CD4-positive, alpha-beta T cell treated with Interleukin-17A for 4 hours (primary cell): Measurements from ENCODE around the gene SPOCK2.

ENCODE experiments used
- DNase-seq: peaks from one replicate; pipeline ENCODE4 v3.0.0-alpha.2; 2020; ENCODE audit warnings: mixed read lengths

The SPOCK2 gene

DNA sequence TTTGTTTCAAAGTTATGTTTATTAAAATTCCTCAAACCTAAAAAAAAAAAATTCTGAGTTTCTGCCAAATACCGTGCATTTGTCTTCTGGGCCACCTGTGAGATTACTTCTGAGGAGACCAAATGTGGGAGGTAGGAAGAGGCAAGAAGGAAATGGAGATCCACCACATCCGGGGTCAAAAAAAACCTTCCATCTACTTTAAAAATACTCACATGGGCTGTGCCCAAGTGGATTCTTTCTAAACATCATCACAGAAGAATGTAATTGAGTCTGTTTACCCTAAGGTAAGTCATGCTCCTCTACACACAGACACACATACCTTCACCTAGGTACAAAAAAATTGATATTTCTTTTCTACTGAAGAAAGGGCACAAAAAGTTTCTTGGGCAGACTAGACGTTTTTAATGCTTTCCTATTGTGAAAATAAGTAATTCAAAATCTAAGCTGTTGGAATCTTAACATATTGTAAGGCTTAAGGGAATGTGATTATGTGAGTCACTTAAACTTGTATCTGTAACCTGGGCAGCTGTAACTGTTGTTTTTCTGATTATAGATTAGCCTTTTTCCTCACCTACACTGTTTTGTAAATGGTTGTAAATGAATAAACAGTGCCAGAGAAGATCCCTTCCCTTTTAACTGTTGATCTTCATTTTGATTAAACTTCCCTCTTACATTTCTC, 19.1 kb upstream of the SPOCK2 start:
- DNase-seq, result peak; percentile 40

DNA sequence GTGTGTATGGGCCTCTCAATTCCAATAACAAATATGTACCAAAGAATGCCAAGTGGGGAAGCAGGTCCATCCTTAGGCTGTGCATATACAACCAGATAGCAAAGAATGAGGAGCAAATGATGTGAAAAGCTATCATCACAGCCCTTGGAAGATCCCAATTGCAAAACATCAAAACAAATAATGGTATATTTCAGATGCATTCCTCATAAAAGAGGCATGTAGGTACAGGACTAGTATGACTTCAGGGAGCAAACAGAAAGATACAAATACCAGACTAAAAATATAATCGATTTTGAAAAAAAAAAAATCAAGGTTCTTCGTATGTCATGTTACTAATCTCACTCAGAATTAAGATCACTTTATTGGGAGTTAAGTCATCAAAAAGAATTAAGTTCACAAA, 18.5 kb upstream of the SPOCK2 start:
- DNase-seq, result no peak

DNA sequence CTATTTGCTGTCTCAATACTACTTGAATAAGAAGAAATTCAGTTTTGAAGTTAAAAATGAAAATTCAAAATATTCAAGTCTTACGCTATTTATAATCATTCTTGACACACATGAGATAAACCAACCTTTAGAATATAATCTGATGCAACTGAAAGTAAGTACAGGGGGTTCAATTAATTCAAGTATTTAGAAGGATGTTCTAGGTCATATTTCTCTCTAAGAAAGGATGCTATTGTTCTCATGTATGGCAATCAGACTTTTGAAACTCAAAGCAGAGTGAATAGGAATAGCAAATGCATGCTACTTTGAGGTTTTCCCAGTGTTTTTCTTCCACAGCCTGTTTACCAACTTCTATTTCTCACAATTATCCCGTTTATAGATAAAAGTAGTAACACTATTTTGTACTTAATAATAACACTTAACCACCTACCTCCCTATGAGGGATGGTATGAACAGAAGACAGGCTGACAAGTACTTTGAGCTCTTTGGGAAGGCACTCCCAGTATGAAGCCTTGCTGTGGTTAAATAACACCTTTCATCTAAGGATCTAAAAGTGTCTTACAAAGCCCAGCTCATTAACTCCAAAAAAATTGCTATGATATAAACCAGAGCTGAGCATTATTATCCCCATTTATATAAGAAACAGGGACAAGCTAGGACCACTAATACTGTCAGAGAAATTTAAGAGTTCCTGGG, 18.0 kb upstream of the SPOCK2 start:
- DNase-seq, result no peak

DNA sequence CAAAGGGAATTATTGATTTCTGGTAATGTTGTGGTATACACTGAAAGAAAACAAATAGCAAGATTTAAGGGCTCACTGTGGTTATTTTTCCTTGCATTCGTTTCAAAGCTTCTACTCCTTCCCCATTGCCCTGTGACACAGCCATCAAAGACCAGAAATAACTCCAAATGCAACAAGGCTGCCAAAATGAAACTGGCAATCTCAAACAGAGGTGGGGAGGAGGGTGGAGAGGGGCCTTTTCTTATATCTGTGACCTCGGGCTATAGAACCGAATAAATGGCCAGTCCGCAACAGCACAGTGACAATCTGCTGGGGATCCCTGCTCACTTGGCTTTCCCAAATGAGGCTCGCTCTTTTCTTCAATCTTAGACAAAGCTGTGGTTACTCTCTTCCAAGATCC, 17.4 kb upstream of the SPOCK2 start:
- no peak for DNase-seq

DNA sequence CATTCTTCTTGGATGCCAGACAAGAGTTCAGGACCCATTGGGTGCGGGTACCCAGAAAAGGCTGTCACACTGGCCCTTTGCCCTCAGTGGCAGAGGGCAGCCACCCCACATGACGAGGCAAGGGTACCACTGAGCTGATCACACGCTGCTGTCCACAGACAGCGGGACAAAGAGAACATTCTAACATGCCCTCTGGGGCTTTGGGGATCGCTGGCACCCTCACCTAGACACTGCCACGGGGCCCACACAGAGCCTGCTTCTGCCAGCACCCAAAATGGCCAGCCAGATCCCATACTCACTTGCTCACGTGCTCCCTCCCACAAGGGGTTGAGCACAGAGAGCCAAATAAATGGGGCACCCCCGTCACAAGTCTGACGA, 16.7 kb upstream of the SPOCK2 start:
- DNase-seq, result no peak

DNA sequence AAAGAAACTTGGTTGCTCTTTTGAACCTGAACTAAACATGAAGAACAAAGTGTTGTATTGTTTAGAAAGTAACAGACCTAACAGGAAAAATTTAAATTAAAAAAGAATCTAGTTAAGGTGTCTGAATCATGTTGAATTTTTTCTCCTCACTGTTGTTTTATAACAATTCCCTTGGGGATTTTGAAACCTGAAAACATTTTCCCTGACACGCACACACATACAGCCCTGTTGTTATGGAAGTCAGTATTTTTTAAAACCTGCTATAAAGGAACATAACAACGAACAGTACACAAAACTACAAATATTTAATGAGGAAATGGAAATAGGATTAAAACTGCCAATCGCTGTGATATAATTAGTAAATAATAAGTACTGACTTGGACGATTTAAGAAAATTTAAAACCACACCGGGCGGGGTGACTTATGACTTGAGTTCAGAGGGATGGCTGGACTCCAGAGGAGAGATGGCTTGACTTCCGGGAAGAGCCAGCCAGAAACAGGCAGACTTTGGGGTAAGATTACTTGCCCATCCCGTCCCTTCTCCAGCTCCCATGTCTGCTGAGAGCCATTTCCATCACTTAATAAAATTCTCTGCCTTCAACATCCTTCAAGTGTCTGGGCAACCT, 16.2 kb upstream of the SPOCK2 start:
- DNase-seq, result no peak

DNA sequence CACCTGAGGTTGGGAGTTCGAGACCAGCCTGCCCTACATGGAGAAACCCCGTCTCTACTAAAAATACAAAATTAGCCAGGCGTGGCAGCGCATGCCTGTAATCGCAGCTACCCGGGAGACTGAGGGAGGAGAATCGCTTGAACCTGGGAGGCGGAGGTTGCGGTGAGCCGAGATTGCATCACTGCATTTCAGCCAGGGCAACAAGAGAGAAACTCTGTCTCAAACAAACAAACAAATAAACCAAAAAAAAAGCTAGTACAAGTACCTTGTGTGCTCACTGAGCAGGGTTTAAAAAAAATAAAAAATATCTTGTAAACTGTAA, 11.2 kb upstream of the SPOCK2 start:
- no peak for DNase-seq

DNA sequence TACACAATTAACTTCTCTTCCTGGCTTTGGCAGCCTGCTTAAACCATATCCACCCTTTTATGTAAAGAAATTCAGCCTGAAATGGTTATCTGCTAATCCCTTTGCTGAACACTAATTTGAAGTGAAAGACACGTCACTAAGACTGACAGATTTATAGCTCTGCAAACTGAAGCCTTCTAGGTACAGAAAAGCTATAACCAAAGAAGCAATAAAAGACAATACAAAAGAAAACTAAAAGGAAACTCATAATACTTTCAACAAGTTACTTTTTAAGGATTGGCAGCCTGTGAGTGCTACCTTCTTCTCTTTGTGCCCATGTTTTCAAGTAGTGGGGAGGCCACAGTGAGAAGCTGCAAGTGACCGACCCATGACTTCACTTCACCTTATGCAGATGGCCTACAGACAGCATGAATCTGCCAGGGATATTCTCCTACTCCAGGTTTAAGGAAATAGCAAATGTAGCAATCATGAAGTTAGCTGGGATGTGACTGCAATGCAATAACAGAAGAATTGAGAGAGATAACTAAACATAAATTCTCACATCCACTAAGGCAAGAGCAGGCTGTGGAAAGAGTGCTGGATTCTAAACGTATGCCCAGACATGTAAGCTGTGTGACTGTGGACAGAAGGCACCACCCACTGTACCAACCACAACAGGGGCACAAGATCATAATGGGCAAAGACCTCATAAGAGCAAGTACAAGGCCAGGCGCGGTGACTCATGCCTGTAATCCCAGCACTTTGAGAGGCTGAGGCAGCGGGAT, 10.7 kb upstream of the SPOCK2 start:
- DNase-seq, result no peak

DNA sequence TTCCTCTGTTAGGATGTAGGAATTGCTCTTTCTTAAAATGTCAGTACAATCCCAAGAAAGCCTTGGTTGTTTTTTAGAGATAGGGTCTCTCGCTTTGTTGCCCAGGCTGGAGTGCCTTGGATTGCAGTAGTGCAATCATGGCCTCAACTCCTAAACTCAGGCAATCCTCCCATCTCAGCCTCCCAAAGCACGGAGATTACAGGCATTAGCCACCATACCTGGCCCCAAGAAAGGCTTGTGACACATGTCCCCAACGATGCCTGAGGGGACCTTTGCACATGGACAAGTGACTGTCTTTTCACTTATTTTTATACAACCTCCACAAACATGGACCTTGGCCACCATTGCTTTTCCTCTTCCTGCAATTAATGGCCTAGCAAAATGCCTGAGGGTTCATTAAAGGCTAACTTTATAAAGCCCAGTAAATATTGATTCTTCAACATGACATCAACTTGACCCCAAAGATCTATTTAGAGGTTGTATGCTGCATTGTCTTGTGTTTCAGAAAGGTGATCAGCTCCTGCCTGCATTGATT, 10.0 kb upstream of the SPOCK2 start:
- DNase-seq, result no peak

DNA sequence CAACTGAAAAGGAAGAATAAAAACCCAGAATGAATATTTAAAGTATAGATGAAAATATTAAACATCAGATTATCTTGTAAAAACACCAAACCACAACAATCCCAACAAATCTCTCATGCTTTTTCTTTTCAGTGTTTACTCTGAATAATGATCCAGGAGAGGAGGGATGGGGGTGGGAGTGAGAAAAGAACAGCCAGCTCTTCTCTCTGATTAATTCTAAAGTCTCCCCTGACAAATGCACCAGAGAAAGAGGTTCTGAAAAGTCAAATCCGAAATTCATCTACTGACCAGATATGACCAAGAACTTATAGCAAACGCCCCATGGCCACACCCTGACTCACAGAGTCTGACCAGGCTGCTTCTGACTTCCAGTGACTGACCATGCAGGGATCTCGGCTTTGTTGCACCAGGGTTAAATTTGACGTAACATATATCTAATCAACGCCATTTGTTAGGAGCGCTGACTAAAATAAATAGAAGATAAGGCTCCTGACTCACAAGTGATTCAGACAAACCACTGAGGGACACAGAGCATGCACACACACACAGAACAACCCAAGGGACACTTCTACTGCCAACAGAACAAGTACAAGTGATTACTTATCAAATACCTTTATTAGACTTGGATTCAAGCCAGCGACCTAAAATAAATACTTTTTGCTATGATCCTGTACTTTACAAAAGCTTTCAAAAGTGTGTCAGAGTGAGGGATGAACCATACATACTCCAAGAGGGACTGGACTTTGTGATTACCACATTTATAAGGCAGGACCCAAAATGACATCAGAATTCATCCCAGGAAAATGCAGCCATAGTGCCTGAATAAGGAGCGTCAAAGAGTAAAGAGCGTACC, 9.3 kb upstream of the SPOCK2 start:
- DNase-seq, result no peak

DNA sequence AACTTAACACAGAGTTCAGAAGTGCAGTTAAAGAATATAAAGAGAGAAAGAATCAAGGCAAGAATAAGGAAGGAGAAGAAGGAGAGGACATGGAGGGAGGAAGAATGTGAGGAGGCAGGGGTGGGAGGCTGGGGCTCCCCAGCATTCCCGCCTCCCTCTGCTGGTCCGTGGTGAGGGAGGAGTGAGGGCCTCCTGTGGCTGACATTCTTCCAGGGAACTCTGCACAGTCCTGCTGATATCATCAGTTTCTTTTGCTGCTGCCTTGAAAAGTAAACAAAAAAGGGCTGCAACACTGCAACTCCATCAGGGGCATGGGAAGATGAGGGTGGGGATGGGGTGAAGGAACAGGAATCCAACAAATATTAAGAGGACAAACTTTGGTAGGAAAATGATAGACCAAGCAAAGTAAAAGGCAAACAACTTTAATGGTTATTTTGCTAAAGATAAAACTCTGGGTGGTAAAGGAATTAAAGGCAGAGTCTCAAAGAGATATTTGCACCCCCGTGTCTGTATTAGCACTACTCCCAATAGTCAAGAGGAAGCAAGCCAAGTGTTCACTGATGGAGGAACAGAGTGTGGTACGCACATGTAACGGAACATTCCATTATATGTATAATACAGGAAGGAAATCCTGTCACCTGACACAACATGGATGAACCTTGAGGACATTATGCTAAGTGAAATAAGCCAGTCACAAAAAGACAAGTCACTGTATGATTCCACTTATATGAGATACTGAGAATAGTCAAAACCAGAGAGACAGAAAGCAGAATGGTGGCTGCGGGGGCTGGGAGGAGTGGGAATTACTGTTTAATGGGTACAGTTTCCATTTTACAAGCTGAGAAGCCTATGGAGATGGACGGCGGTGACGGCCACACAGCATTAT, 8.0 kb upstream of the SPOCK2 start:
- no peak for DNase-seq

DNA sequence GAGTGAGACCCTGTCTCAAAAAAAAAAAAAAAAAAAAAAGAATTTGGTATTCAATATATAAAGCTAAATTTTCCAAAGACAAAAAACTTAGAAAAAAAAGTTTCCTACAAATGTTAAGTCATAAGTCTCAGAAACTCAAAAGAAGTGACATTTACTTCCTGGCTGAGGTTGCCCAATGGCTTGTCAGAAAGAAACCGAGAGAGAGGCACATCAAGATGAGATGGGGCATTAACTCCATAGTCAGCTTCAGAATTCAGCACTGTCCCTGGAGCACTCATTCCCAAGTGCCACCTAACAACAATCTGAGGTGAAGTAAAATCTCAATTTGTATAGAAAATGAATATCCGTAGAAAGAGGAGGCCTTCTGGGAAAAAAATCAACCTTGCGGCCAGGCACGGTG, 6.8 kb upstream of the SPOCK2 start:
- DNase-seq, result no peak

DNA sequence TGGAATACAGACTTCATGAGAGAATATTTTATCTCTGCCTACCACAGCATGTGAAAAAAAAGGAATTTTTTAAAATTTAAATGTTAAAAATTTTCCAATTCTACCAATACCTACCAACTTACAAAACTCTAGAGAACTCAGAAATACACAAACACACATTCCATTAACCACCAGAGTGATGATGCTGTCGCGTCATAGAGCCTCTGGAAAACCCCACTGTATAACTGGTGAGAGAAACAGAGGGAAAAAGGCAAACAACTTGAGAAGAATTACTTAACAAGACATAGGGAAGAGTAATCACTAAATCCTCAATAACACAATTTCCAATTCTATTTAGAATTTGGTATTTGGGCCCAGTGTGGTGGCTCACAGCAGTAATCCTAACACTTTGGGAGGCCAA, 6.2 kb upstream of the SPOCK2 start:
- no peak for DNase-seq

DNA sequence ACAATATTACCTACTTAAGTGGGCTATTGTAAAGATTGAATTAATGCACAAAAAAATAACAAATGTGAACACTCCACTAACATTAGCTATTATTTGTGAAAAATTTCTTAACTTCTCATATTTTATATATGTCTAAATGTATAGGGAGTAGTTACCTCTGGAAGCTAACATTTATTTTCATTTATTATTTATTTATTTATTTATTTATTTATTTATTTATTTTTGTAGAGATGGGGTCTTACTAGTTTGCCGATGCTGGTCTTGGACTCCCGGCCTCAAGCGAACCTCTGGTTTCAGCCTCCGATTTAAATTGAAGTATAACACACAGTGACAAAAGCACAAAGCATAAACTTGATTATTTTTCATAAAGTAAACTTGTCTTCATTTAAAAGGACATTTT, 5.1 kb upstream of the SPOCK2 start:
- DNase-seq, result no peak

DNA sequence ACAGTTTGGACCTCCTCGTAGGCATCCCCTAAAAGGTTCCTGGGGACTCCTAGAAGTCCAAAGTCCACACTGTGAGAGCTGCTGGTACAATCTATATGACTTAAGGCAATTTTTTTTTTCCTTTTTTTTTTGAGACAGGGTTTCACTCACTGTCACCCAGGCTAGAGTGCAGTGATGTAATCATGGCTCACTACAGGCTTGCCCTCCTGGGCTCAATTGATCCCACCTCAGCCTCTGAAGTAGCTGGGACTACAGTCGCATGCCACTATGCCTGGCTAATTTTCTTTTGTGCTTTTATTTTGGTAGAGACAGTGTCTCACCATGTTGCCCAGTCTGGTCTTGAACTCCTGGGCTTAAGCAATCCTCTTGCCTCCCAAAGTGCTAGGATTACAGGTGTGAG, 4.6 kb upstream of the SPOCK2 start:
- DNase-seq, result no peak

DNA sequence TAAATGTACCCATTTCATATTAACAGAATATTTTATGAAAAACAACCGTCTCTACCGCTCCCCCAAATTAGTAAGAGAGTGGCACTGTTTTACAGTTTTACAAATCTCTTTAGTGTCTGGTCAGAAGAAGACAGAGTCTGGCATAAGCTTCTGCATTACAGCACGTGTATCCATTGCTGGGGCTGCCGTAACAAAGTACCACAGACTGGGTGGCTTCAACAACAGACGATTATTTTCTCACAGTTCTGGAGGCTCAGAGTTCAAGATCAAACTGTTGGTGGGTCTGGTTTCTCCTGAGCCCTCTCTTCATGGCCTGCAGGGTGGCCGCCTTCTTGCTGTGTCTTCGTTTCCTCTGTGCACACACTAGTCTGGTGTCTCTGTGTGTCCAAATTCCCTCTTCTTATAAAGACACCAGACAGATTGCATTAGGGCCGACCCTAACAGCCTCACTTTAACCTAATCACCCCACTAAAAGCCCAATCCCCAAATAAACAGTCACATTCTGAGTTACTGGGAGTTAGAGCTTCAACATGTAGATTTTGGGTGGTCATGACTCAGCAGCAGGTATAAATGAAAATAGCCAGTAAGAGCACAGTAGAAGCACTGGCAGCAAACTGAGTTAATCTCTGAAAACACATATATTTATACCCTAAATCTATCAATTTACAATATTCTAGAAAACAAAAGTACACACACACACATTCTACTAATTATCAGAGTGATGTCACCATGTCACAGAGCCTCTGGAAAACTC, 4.0 kb upstream of the SPOCK2 start:
- no peak for DNase-seq

DNA sequence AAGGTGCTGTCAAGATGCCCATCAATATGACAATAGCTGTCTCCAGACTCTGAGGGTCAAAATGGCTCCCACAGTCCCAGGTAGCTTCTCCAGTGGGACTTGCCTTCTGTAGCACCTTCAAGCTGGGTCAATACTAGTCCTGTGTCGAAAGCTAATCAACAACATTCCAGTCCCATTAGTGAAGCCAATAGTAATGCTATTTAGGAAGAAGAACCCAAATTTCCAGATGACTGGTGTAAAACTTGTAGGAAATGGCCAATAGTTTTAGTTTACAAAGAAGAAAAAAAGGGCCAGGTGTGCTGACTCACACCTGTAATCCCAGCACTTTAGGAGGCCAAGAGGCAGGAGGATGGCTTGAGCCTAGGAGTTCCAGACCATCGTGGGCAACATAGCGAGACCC, 2.0 kb upstream of the SPOCK2 start:
- DNase-seq, result no peak

DNA sequence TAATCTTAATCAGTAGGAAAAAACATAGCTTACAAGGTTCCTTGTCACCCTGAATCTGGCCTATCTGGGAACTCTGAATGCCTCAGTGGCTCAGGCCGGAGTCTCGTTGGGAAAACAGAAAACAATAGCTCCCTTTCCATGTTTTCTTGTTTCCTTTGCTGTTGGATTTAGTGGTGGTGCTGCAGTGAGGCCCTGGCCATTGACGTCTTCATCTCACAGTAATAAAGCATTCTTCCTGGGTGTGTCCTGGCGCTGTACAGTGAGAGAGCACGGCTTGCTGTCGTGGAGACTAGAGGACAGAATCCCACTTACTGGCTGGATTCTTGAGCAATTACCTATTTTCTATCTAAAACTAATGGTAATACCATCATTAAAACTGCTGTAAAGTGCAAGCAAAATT, 1.3 kb upstream of the SPOCK2 start:
- DNase-seq, result peak; percentile 56

DNA sequence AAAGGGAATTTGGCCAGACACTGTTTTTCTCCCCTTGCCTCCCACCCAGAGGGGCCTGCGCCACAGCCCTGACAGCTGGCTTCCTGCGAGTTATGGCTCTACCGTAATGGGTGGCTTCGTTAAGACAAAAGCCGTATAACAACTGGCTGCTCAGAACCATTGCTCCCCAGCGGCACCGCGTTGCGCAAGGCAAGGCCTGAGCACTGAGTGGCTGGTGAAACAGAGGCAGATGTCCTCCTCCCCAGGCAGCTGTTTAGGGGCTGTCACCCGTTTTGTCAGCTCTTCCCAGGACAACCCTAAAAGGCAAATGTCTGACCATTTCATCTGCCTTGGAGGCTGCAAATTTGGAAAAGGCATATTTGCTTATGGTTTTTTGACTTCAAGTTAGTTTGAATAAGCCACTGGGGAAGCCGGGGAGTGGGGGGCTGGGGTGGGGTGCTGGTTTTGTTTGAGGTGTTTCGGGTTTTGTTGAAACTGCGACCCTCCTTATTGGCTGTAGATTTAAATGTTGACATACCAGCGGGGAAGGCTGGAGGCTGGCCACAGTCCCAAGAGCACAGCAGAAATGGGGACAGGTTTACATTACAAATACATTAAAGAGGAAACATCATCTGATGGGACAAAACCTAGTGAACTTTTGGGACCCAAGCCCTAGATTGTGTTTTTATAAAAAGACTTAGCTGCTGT, 681 bp upstream of the SPOCK2 start:
- DNase-seq, result peak; percentile 70

DNA sequence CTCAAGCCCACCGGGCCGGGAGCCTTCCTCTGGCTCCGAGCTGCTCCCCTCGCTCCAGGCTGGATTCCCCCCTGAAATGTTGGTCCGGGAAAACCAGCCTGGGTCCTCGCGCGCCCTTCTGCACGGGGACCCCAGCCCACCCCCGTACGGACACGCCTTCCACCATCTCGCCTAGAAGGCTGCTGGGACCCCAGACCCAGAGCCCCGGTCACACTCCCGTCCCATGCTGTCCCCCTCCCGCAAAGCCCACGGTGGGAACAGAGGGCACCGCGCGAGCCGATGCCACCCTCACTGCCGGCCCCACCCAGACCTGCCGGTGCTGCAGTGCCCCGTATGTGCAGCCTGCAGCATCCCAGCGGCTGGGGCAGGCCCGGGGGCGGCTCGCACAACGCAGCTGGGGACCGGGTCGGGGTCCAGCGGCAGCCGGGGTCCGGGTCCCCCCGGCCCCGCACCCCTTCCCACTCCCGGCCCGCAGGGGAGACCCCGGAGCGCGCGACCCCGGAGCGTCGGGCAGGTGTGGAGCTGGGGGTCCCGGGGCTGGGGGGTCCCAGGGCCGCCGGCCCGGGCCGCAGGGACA, 871 bp downstream of the SPOCK2 start:
- DNase-seq, result peak; percentile 71
